Smooth muscle cell of the coronary artery (primary cell): ENCODE measurements around the gene ICOSLG. TPM values are rescaled to one million over a fixed set of nuclear protein-coding genes. Genes with fewer than 3 reads are reported as not detected.

Experiments
- total RNA-seq: library from RNA; depleted of rRNA; stranded (reverse); fragments of >200 nt; gene quantifications from 2 replicates; pipeline ENCODE4 v1.2.3, GENCODE V29; 2014; ENCODE audit warnings: low replicate concordance

Gene ICOSLG, protein sequence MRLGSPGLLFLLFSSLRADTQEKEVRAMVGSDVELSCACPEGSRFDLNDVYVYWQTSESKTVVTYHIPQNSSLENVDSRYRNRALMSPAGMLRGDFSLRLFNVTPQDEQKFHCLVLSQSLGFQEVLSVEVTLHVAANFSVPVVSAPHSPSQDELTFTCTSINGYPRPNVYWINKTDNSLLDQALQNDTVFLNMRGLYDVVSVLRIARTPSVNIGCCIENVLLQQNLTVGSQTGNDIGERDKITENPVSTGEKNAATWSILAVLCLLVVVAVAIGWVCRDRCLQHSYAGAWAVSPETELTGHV
- under 0.01 and 0.12 TPM in 2 replicates for total RNA-seq

DNA sequence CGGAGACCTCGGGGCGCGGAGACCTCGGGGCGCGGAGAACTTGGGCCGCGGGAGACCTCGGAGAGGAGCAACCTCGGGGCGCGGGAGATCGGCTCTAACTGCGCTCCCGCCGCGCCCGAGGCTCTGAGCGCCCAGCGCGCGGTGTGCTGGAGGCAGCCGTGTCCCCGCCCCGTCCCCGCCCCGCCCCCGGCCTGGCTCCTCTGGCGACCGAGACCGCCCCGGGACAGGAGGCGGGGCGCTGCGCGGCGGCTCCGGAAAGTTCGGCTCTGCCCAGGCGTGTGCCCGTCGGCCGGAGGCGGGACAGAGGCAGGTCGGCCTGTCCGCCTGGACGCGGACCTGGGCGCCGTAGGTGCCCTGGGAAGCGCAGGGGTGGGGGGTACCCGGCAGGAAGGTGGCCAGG, at the start of gene ICOSLG:
ICOSLG (minus strand) TSS at position 102 of the 400 bp plus-strand sequence. CDS start 126 bp downstream, outside the sequence.

DNA sequence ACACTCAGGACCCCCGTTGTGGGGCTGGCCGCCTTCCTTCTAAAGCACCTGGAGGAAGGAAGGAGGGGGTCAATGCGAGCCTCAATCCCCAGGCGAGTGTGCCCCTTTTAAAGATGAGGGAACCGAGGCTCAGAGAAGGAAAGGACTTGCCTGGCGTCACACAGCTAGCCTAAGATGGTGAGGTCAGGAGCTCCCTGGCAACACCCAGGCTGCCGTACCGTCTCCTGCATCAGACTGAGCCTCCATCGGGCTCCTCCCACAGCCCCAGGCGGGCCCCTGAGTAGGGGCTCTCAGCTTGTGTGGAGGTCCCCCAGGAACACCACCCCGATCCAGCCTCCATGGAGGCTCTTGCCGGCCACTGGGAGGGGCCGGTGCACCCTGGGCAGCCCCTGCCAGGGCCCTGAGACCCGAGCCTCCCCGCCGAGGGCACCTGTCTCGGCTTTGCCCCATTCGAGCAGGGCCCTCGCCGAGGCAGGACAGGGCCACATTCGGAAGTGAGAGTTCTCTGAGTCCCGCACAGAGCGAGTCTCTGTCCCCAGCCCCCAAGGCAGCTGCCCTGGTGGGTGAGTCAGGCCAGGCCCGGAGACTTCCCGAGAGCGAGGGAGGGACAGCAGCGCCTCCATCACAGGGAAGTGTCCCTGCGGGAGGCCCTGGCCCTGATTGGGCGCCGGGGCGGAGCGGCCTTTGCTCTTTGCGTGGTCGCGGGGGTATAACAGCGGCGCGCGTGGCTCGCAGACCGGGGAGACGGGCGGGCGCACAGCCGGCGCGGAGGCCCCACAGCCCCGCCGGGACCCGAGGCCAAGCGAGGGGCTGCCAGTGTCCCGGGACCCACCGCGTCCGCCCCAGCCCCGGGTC, 44.6 kb upstream of the ICOSLG start, which contains the start of gene AIRE:
AIRE (plus strand) TSS at position 739 of the 855 bp plus-strand sequence. CDS start 131 bp downstream, outside the sequence.

DNA sequence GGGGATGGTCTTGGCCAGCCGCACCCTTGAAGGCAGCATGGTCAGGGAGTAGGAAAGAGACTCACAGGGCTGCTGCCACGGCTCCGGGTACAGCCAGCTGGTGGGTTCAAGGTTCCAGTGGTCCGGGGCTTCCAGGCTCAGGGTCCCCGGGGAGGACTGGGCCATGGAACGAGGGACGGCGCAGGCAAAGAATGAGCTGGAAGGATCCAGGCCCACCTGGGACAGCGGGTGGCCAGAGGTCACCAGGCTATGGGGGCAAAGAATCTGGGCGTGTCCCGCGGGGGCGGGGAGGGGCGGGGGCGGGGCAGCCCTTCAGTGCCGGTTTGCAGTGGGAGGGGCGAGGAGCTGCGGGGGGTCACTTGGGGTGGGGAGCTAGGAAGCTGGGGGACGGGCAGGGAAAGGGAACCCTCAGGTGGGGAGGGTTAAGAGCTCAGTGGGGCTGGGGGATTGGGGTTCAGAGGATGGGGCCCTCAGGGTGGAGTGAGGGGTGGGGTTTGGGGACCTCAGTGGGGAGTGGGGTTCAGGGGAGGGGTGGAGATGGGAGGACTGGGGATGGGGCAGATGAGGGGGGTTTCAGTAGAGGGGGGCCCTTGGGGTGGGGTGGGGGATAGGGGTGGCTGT, 21.0 kb upstream of the ICOSLG start, which contains the start of gene DNMT3L:
DNMT3L (minus strand) TSS at position 223 of the 621 bp plus-strand sequence. CDS start 638 bp downstream, outside the sequence.

Other genes starting within 250 kb of the ICOSLG start
- 8.7 and 18.5 TPM in 2 replicates for gene TRAPPC10, start 228.6 kb downstream of the ICOSLG start, total RNA-seq
- gene PWP2, start 133.5 kb downstream of the ICOSLG start, total RNA-seq: 2.6 and 15.7 TPM in 2 replicates
- gene GATD3, start 107.3 kb downstream of the ICOSLG start, total RNA-seq: 18.0 and 82.8 TPM in 2 replicates
- not detected in 2 replicates for gene DNMT3L, start 21.0 kb upstream of the ICOSLG start, total RNA-seq
- gene AIRE, start 44.9 kb upstream of the ICOSLG start, total RNA-seq: not detected in 2 replicates
- 224 and 530 TPM in 2 replicates for gene PFKL, start 59.1 kb upstream of the ICOSLG start, total RNA-seq
- gene CFAP410, start 98.4 kb upstream of the ICOSLG start, total RNA-seq: 10.1 and 14.4 TPM in 2 replicates
- under 0.01 TPM in 1 of 2 replicates, not detected in the other for gene TRPM2, start 112.7 kb upstream of the ICOSLG start, total RNA-seq
- gene LRRC3, start 214.6 kb upstream of the ICOSLG start, total RNA-seq: 0.12 and 0.38 TPM in 2 replicates